HG02588 (cell line): ENCODE results near the gene SHISA6.

Source experiments
- ATAC-seq: cut with Tn5 transposase; IDR thresholded peaks from one replicate; pipeline ENCODE4 v1.9.1; 2021; ENCODE audit warnings: mild to moderate bottlenecking, moderate library complexity; ENCODE audit not compliant: unreplicated experiment

Gene SHISA6

DNA sequence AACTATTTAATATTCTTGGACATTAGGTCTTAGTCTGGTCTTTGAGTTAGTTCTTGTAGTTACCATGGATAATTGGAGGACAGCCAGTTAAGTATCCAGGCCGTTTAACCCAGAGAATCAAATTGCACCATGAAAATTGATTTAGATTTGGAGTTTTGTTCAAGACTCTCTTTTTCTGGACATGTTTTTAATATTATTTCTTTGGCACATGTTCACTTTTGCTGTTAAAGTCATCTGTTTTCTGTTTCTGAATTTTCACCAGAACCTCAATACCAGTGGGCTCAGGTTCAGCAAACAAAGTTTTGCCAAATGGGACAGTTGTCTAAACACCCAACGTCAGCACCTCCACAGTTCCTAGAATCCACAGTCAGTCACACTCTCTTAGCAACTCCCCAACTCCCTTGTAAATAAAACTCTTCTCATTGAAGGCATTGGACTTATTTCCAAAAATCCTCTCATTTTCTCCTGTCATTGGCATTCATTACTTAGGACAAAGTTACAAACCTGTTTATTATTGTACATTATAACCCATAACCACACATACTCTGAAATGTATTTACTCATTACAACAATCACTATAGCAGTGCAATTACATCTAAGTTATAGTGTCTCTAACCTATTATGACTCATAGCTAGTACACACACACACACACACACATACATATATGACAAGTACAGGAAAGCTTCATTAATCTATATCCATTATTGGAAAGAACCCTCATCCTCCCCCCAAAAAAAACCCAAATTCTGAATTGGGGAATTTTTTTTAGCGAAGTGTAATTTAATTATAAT lies 323.8 kb downstream of the SHISA6 start:
- no peak for ATAC-seq

DNA sequence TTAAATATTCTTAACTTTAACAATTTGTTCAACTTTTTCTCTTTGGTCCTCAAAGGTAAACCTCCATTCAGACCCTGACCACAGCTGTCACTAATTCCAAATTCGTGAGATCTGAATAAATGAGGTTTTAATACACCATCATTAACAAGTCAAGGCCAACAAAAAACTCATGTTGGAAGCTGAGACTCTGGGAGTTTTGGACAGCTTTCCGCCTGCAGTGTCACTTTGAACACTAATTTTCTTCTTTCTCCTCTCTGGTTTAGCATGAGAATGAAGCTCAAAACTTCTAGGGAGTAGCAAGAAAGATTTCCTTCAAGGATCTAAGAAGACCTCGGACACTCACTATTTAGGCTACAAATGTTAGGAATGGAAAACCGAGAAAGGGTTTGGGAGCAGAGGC lies 324.6 kb downstream of the SHISA6 start:
- no peak for ATAC-seq

DNA sequence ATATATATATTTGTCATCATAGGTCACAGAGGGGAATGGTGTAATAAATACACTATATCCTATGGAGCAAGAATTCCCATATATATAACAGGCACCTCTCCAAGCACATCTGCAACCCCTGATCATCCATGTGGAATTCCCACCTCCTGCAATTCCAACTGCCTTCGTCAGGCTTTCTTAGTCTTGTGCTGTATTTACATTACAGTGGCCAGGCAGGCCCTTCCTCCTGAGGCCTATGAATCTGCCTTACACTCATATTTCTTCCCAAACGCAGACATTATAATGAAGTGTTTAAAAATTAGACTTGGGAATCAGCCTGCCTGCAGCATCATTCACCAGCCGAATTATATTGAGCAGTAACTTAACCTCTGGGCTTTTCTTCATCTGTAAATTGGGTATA lies 338.0 kb downstream of the SHISA6 start:
- ATAC-seq = no peak

DNA sequence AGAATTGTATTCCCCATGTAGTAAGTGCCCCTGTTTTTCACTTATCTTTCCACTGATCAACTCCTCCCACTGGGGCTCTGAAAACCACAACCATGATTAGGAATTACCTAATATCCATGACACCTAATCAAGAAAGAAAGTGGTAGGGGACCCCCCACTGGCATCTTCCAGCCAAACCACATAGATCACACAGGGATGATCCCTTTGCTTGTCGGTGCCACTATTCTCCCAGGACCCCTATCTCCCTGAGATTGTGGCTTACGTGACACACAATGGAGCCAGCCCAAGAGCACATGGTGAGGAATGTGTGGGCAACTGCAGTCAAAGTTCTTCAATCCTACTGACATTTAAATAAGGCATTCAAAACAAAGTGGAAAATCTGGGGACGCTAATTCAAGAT lies 339.7 kb downstream of the SHISA6 start:
- ATAC-seq = no peak

DNA sequence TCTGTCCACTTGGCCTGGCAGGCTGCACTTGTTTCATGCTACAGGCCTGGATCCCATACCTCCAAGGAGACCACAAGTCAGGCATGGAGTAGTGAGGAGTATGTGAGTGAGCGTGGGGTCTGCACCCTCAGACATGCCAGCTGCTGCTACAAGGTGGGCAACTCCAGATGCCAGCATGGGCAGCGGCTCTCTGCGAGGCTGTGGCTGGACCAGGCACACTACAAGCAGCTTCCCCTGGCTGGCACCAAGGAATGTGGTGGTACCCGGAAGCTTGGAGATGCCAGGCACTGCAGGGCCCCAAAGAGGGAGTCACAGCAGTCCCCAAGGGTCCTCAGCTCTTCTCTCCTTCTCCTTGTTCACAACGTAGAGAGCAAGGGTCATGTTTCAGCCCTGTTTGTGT lies 341.2 kb downstream of the SHISA6 start:
- ATAC-seq = no peak

DNA sequence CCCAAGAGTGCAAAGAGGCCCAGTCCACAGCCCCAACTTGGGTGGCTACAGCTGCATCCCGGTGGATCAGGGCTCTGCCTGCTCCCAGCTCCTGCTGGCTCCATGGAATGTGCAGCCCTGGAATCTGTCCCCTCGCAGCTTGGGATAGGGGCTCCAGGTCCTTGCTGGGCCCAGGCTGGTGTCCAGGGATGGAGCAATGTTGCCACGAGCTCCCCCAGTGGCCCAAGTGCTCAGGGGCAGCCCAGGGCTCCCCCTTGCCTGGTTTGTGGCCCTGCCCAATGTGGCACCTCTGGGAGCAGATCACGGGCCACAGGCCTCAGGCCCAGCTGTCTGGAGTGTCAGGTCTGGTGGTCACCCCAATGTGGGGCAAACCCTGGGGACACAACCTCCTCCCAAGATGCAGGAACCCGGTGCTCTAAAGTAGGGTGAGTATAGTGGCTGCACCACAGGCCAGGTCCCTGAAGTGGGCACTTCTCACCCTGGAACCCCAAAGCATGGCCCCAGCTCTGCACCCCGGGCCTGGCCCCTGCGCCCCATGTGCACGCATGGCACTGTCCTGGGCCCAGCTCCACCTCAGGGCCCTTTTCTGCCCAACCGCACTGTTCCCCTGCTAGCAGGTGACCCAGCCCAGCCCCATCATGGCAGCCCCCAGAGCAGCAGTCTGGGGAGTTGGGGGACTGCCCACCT lies 342.4 kb downstream of the SHISA6 start:
- ATAC-seq = no peak

DNA sequence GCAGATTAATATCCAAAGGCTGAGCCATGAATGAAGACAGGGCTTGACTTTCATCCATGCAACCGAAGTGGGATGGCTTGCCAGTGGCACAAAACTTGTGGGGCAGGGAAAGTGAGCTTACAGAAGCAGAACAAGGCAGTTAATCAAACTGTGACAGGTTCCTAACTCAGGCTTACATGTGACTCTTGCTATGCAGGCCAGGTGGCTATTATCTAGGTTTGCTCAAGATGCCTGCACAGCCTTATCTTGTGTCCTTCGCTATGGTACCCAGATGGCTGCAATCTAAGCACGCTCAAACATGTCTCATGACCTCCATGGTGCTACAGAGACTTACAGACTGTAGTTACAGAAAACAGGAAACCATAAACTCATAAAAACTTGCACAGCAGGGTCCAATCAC lies 348.7 kb downstream of the SHISA6 start:
- ATAC-seq = no peak

DNA sequence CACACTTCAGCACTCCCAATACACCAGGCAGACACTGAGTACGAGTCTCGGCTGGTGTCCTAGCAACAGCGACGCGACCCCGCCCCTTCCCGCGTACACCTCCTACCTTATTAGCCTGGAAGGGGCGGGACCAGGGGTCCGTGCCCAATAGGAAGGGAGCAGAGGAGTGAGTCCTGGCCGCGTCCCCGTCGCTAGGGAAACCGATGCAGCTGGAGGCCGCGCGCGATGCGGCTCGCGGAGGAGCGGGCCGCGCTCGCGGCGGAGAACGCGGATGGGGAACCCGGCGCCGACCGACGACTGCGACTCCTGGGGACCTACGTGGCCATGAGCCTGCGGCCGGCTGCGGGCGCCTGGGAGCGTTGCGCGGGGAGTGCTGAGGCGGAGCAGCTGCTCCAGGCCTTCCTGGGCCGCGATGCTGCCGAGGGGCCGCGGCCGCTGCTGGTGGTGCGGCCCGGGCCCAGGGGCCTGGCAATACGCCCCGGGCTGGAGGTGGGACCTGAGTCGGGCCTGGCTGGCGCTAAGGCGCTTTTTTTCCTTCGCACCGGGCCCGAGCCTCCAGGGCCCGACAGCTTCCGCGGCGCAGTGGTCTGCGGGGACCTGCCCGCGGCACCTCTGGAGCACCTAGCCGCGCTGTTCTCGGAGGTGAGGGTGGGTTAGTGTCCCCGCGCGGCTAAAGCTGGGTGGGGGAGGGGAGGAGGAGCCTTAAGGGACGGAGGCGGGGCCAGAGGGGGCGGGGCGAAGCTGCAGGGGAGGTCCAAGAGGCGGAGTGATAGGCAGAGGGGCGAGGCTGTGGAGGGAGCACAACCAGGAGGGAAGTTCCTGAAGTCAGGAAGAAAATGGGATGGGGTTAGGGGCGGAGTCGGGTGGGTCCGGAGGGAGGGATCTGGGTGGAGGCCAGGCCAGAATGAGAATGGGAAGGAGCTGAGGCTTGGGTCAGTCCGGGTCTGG lies 357.5 kb downstream of the SHISA6 start, which contains the start of gene DNAH9:
DNAH9 (plus strand) TSS at position 197 of the 948 bp plus-strand sequence; CDS start at position 226, 29 bp downstream.
- no peak for ATAC-seq

DNA sequence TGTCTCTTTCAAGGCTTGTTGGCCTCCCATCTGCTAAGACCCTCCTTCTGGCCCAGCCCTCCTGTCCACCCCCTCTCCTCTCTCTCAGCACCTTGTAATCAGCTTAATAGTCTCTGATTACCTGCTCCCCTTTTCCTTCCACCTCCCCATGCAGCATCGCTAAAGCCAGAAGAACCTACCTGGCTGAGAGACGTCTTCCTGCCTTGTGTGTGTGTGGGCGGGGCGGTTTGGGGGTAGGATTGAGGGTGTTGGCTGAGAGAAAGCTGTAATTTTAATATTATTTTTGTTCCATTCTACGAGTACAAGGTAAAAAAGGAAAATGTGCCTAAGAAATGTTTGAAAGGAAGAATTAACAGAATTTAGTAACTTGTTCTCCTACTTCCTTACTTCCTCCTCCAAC lies 360.6 kb downstream of the SHISA6 start:
- ATAC-seq = no peak

DNA sequence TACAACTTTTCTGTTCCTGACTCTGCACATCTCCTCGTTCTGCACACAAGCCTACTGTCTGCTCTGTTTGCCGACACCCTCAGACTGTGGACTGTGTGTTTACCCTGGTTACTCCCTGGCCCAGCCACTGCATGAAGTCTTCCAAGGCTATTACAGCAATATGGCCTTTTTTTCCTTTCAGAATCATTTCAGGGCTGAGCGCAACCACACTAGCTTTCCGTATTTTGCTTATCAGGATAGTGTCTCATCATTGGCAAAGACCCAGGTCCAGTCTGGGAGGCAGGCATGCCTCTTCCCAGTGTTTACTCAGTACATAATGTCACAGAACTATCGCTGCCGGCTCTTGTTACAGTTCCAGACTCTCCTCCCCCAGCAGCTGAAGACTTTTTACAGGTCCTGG lies 367.4 kb downstream of the SHISA6 start:
- no peak for ATAC-seq

DNA sequence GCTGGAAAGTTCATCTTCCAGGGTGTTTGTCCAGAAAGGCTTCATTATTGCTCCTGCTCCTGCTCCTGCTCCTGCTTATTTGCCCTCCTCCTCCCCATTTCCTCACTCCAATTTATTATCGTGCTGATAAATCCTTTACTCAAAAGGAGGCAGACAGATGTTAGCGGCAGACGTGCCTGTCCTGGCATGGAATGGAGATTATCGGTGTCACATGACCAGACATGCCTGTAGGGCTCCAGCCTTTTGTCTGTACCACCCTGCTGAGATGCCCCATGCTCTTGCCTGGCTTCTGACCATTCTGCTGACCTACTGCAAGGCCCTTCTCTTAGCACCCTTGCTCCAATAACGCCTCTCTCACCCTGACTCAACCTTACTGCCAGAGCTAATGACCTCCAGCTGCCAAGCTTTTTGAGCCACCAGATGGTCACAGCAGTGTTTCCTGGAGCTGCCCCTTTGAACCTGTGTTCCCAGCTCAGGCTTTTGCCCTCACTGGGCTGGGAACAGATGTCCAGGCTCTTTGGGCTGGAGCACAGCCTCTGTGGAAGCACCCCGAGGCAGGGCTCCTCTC lies 370.1 kb downstream of the SHISA6 start:
- ATAC-seq = no peak

DNA sequence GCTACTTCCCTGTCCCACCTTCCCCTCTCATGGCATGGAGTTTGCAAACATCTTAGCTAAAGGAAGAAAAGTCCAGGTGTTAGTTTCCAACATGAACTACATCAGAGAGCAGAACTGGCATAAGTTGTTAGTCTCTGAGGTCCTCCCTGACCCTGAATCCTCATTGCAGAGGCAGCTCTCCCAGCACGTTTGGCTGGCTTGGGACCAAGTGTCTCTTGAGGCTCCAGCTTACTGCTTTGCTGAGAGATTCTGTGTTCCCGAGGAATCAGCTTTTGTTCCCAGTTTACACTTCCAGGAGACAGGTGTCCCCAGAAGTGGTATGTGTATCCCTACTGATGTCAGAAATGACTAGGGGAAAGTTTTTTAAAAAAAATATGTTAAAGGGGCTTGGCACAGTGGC lies 371.9 kb downstream of the SHISA6 start:
- no peak for ATAC-seq
